Muscle of back (tissue), 10 donors: Measurements from ENCODE around the gene NPY4R2. TPM values are rescaled to one million over a fixed set of nuclear protein-coding genes. Genes with fewer than 3 reads are reported as not detected.

Experiments
- polyA plus RNA-seq, 10 donors: library from polyadenylated mRNA; unstranded; fragments of 120-200 nt; gene quantifications; one replicate each; pipeline ENCODE4 v1.2.1, GENCODE V29; 2013; ENCODE audit not compliant: insufficient read length in 10 of 10

The NPY4R2 gene
- polyA plus RNA-seq, 10 donors: 0.07 to 0.43 (median 0.12) TPM; not detected in 6

Other genes with a start within 250 kb of the NPY4R2 start
- gene SYT15B, start 155.1 kb upstream of the NPY4R2 start, polyA plus RNA-seq: 1 to 10 TPM in 3 of 10 donors, under 1 TPM in 7; 0.15 to 1.1 (median 0.77) TPM
- not detected for gene FAM25C, start 81.1 kb downstream of the NPY4R2 start, polyA plus RNA-seq